Prostate gland (tissue), 2 donors: ENCODE measurements around the gene OR52I1. TPM values are rescaled to one million over a fixed set of nuclear protein-coding genes. Genes with fewer than 3 reads are reported as not detected.

ENCODE experiments used
- DNase-seq: peaks from one replicate; pipeline ENCODE4 v3.0.0-alpha.2; 2019; ENCODE audit warnings: low spot score
- H3K27ac ChIP-seq, 2 donors: fragments of 200-600 bp; sonication (generic); 2 replicates each; pipeline ENCODE4 v1.5.1; 2017 to 2019
- H3K27me3 ChIP-seq: fragments of 200-600 bp; sonication (generic); replicated peaks from 2 replicates; pipeline ENCODE4 v1.5.1; 2019; ENCODE audit not compliant: insufficient read depth
- H3K36me3 ChIP-seq, 2 donors: fragments of 200-600 bp; sonication (generic); 1 replicate in 1 of 2; 2 replicates in 1 of 2; pipeline versions ENCODE4 v1.5.1 to v1.8.1; 2017 to 2019
- H3K4me1 ChIP-seq: fragments of 200-600 bp; sonication (generic); replicated peaks from 2 replicates; pipeline ENCODE4 v1.5.1; 2019
- H3K4me3 ChIP-seq, 2 donors: fragments of 200-600 bp; sonication (generic); 2 replicates each; pipeline ENCODE4 v1.5.1; 2017 to 2019
- H3K9me3 ChIP-seq: fragments of 200-600 bp; sonication (generic); 2 replicates; pipeline ENCODE4 v1.5.1; 2017
- CTCF ChIP-seq, 4 experiments: fragments of 200-600 bp in 2 of 4; fragments of 450-650 bp in 2 of 4; sonication (generic) in 2 of 4; IDR thresholded peaks; 1 replicate in 3 of 4; 2 replicates in 1 of 4; pipeline ENCODE4 v1.5.1; 2016 to 2019; ENCODE audit warnings: antibody characterized with exemption in 4 of 4, mild to moderate bottlenecking in 2 of 4, moderate library complexity in 2 of 4
- POLR2A ChIP-seq: fragments of 450-650 bp; IDR thresholded peaks from one replicate; pipeline ENCODE4 v1.6.1; 2016; ENCODE audit warnings: antibody characterized with exemption, mild to moderate bottlenecking
- POLR2AphosphoS5 ChIP-seq: sonication (generic); formaldehyde crosslinking; IDR thresholded peaks from one replicate; pipeline ENCODE4 v1.6.1; 2017; ENCODE audit warnings: antibody characterized with exemption
- WGBS: methylation state at CpG from one replicate; pipeline ENCODE4 v1.1.5; 2018; 5-methylcytosine and 5-hydroxymethylcytosine counted together
- intact Hi-C: fragments of 100-400 bp; cut with DNase I; formaldehyde crosslinking; loops from one replicate; pipeline ENCODE4 v1.14.2; 2022
- total RNA-seq, 2 donors: library from RNA; depleted of rRNA; stranded (reverse); fragments of >200 nt; gene quantifications; one replicate each; pipeline ENCODE4 v1.1.0, GENCODE V29; 2016

The OR52I1 gene
- total RNA-seq, 2 donors from 2014 or later, result not detected

DNA sequence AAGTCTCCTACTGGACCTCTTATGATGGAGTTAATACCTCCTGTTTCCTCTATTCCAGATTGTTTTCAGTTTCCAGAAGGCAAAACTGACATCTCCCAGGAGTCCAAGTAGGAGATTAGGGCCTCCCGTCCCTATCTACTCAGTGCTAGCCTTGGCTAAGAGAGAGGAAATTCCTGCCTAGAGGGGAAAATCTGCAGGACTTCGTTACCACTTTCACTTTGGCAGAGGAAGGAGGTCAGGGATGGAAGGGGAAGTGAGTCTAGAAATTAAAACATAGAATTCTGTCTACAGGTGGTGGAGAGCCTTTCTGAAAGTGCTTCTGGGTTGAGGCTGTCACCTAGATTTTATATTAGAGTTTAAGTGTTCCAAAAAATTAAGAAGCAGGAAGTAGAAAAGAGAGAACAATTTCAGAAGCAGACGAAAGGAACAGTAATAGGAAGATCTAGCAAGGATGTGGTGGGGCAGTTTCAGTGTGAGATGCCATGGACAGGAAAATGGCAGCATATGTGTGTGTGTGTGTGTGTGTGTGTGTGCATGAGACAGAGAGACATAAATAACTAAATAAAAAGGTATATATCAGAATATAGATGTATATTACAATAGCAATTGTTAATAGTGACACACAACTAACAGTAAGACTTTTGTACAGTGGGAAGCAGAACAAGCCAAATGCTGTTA, 16.6 kb downstream of the OR52I1 start:
- Histone ChIP-seq H3K4me3 (no peak overlapping the region), H3K27me3 (no peaks in the 10 kb centered on the region), H3K36me3 (no peaks in the 10 kb centered on the region), H3K9me3 (no peaks in the 10 kb centered on the region), H3K27ac (no peak overlapping the region), H3K4me1 (no peaks in the 10 kb centered on the region)
- 51% methylated on average over 3 of the region's 3 CpGs for WGBS
- intact Hi-C loops, result no loop called here
- TF ChIP-seq CTCF (IDR thresholded peaks at IDR 0.05) (no peak), POLR2A (no peak), POLR2AphosphoS5 (no peak)
- DNase-seq, result no peak

DNA sequence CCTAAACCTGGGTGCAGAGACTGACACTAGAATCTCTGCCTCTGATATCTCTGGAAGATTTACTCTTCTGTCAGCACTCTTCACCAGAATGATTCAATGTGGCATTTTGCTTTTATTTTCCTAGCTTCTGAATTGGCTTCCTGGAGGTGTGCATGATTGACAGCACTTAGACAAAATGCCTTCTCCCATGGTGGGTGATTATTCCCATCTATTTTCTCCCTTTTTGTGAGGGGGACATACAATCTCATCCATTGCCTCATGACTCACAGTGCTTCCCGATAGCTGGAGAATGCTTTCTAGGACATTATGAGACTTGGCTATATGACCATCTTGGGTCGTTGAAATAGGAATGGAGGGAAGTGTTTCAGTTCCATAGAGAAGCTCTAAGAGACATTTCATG, 18.1 kb downstream of the OR52I1 start:
- WGBS, result 90% methylated on average over 2 of the region's 2 CpGs
- TF ChIP-seq CTCF (IDR thresholded peaks at IDR 0.05) (no peak), POLR2A (no peak), POLR2AphosphoS5 (no peak)
- no peak for DNase-seq
- Histone ChIP-seq H3K27ac (no peak overlapping the region), H3K4me3 (no peak overlapping the region), H3K4me1 (no peaks in the 10 kb centered on the region), H3K9me3 (no peaks in the 10 kb centered on the region), H3K27me3 (no peaks in the 10 kb centered on the region), H3K36me3 (no peaks in the 10 kb centered on the region)
- intact Hi-C loops, result no loop called here

- no peak for TF ChIP-seq CTCF (IDR thresholded peaks at IDR 0.05)
- TF ChIP-seq POLR2A, result no peak
- no peak for TF ChIP-seq POLR2AphosphoS5
- no peak for DNase-seq
- intact Hi-C loops, result no loop called here
- Histone ChIP-seq H3K36me3 (no peaks in the 10 kb centered on the region), H3K9me3 (no peaks in the 10 kb centered on the region), H3K4me3 (no peak overlapping the region), H3K27ac (no peak overlapping the region), H3K27me3 (no peaks in the 10 kb centered on the region), H3K4me1 (no peaks in the 10 kb centered on the region)
Measured at GRCh38 chr11:4615856-4616444, 22.1 kb downstream of the OR52I1 start.

- H3K9me3 ChIP-seq, result no peaks in the 10 kb centered on the region
- no peaks in the 10 kb centered on the region for H3K4me1 ChIP-seq
- no peak overlapping the region for H3K27ac ChIP-seq
- intact Hi-C loops, result no loop called here
- TF ChIP-seq POLR2A, result no peak
- no peak for TF ChIP-seq CTCF (IDR thresholded peaks at IDR 0.05)
- no peak for TF ChIP-seq POLR2AphosphoS5
- no peak for DNase-seq
- no peaks in the 10 kb centered on the region for H3K36me3 ChIP-seq
- 73% methylated on average over 9 of the region's 9 CpGs for WGBS
- H3K4me3 ChIP-seq, result no peak overlapping the region
- no peaks in the 10 kb centered on the region for H3K27me3 ChIP-seq
Measured at GRCh38 chr11:4619514-4619913, 25.7 kb downstream of the OR52I1 start.
